ENCODE data around the gene IHH.

Gene IHH

GRCh38 chr2:219060821-219061791 lies at the start of gene IHH:
Gene IHH, minus strand, starts transcription at chr2:219060921. Its CDS starts 454 bp downstream, at chr2:219060467.
- no peak for DNase-seq

GRCh38 chr2:219109471-219109870 lies 48.8 kb upstream of the IHH start:
- no peak for DNase-seq

- DNase-seq, result no peak
These were observed 47.0 kb upstream of the IHH start for GRCh38 chr2:219107758-219108157.

- no peak for DNase-seq
These were observed 45.5 kb upstream of the IHH start for GRCh38 chr2:219106251-219106650.

- no peak for DNase-seq
These were observed 43.6 kb upstream of the IHH start for GRCh38 chr2:219104107-219105035.

DNA sequence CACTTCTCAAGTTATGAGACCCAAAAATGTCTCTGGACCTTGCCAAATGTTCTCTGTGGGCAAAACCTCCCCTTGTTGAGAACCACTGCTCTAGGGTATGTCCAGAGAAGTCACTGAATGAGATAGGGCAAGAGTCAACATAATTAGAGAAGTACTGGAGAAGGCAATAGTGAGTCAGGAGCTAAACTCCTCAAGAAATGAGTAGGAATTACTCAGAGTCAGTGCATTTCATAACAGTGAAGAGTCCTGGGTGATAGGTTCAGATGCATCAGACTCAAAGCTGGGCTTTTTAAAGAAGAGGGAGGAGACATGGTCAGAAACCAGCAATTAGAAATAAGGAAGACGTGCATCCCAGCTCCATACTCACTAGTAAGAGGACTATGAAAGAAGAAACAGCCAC lies 38.6 kb upstream of the IHH start:
- no peak for DNase-seq

GRCh38 chr2:219095406-219095935 lies 34.8 kb upstream of the IHH start:
- DNase-seq, result no peak

DNA sequence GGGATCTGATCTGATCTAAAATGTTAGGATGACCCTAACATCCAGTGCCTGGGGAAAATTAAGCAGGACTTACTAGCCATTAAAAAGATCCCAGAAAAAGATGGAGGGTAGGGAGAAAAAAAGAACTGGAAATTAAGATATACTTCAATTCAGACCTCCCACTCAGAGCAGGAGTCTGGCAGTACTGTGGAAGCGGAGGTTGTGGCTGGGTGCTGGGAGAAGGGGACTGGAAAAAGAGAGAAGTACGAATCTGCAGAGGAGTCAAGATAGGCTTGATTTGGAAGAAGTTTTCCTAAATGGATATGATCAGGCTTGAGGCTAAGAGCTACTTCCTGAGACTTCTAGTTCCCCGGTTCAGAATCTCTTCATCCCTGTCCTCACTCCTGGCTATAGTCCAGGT lies 33.5 kb upstream of the IHH start:
- DNase-seq, result no peak

GRCh38 chr2:219090436-219091299 lies 29.9 kb upstream of the IHH start:
- no peak for DNase-seq

GRCh38 chr2:219089330-219089729 lies 28.6 kb upstream of the IHH start:
- DNase-seq, result no peak

DNA sequence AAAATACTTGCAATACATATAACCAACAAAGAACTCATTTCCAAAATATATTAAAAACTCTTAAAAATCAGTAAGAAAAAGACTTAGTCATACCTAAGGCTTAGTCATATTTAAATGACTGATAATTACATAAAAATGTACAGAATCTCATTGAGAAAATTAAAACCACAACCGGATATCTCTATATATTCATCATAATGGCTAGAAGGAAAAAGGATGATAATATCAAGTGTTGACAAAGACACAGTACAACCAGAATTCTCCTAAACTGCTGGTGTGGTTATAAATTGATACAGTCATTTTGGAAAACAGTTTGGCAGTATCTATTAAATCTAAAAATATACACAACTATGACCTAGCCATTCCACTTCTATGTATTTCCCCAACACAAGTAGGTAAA lies 27.1 kb upstream of the IHH start:
- no peak for DNase-seq

DNA sequence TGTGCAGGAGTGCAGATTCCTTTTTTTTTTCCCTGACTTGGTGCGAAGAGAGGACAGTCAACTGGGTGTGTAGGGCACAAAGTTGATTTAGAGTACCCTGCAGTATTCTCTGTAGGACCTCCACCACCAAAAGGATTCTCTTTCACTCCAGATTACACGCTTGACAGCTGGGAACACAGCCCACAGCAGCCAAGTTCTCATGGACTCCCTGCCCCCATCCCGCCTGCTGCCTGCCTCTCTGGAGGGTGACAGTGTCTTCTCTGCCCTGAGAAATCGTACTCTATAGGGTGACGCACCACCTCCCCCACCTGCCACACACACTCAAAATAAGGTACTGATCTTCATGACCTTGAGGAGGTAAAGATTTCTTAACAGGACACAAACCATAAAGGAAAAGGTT lies 26.6 kb upstream of the IHH start:
- DNase-seq, result no peak

DNA sequence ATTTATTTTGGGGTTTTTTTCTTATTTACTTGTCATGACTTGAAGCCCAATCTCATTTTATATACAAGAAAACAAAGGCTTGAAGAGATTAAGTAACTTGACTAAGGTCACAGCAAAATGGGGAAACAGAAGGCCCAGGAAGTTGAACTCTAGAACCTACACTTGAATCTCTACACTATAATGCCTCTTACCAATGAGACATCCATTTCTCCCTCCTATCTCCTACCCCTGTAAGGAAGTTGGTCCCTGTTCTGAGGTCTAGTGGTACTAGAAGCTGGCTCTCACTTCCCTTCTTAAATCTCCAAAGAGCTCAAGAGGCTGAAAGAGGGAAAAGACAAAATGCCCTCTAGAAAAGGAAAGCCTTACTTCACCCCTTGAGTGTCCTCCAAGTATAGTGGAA lies 25.5 kb upstream of the IHH start:
- DNase-seq, result no peak

DNA sequence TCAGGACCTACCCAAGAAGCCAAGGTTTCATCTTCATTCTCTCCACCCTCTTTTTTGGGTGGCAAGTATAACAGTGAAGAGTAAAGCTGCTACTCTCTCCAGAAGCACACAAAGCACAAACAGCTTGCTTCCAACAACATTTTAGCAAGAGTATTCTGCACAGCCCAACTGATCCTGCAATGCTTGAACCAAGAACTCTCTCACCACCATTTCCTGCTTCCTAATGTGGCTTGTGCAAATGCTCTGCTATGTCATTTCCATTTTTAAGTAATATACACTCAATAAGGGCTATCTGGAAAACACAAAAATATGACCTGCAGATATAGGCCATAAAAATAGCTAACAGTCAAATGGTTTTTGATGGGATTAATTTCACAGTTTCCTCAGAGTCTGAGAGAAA lies 24.1 kb upstream of the IHH start:
- DNase-seq, result no peak

DNA sequence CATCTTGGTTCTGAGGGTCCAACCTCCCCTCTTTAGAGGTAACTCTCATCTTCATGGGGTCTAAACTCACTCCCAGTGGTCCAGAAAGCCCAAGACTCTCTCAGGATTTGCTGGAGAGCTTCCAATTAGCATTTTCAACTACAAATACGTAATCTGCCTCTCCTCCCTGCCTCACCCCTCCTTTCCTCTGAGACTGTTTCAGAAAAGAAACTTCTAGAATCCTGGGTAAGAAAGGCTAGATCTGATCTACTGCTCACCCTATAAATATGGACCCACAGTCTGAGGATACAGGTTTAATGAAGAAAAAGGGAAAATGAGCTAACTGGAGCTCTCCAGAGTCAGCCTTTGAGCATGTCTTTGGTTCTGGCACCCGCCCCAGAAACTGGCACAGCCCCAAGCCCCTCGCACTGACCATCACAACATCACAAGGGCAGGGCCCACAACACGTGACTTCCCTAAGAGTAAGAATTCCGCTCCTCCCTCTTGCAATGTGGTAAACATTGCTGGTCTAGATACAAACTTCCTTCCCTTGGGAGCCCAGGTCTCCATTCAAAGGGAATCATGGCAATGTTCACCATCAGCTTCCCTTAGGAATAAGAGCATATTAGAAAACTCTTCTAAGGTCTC lies 21.7 kb upstream of the IHH start:
- no peak for DNase-seq

DNA sequence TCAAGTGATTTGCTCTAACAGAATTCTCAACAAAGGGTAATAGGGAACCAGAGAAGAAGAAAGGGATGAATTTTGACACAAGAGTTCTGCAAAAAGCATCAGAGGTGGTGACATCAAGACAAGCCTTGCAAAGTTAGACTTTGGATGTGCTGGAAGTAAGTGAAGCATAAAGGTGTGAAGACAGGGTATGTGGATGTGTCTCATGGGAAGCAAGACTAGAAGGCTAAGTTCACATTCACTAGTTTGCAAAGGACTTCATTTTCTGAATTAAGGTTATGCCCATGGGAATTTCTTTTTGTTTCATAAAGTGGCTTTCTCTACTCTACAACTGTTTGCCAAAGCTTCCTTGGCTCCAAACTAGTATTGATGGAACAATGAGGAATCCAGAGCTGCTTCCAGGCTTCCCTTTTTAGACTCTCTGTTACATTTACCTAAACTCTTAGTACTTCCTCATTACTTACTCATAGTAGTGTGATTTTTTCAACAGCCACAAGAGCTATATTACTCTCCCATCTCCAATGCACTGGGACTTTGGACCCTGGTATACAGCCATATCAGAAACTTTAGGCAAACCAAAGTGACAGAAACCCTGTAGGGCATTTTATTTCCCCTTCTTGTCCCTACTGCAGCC lies 21.1 kb upstream of the IHH start:
- DNase-seq, result no peak

DNA sequence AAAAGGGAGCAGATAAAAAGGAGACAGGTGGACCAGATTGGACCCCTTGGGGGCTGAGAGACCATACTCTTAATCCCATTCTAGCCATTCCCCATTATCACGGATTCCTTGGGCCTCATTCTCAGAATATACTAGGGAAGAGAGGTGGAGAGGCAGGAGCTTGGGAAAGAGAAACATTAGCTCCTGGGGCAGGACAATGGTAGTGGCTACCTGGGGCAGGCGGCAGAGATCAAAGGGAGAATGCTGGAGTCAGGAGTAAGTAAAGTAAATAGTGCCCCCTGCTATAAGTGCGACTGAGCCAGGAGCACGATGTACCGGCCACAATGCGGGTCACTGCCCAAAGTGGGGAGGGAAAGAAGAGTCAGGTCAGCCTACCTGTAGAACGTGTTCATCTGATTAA lies 20.4 kb upstream of the IHH start:
- no peak for DNase-seq

- DNase-seq, result no peak
These were observed 18.7 kb upstream of the IHH start for GRCh38 chr2:219079417-219079816.

GRCh38 chr2:219078951-219079350 lies 18.2 kb upstream of the IHH start:
- DNase-seq, result no peak

DNA sequence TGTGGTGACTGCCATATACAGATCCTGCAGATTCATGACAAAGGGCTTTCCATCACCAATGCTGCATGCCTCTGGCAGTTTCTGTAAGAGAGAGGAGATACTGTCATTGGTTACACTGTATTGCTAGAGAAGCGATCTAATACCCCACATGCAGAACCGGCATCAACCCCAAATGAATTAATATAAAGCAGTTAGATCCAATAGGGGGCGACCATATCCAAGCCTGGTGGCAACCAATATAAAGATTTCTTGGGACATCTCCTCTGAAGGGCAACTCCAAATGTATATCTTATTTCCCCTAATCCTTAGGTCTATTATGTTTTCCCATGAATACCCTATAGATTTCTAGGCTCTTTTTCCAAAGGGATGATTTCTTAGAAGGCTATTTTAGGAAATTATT lies 17.4 kb upstream of the IHH start:
- no peak for DNase-seq

DNA sequence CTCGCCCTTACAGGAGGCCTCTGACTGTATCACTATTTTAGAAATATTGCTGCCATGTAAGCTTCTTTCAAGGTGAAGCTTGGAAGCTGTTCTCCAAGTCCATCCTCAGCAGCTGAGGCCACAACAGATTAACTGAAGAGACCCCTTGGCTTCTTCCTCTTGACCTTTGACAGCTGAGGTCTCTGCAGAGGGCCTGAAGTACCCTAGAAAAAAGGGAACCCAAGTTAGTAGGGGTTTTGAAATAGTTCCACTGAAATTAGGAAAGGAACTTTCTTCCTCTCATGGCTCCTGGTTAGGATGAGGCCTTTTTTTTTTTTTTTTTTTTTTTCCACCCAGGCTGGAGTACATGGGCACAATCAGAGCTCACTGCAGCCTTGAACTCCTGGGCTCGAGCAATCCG lies 15.5 kb upstream of the IHH start:
- no peak for DNase-seq
